Activated B cell treated with CpG ODN at 0.5 μM for 24 hours (primary cell): ENCODE measurements around the gene SCYGR3. TPM values are rescaled to one million over a fixed set of nuclear protein-coding genes. Genes with fewer than 3 reads are reported as not detected.
"Not testable (repeated sequence)": the region's sequence is repeated elsewhere in the genome, so short reads cannot be mapped to it uniquely, and the experiment has no call there.

Experiments
- ATAC-seq: fragments of 200-7000 bp; cut with Tn5 transposase; one replicate; pipeline ENCODE4 v1.10.0; 2021; ENCODE audit warnings: low read depth, mild to moderate bottlenecking, moderate library complexity
- CTCF ChIA-PET: fragments of 350-600 bp; sonication (Branson Sonifier 250); formaldehyde crosslinking; loops from one replicate; lab custom pipeline; 2021; ENCODE audit warnings: antibody characterized with exemption; lab: Charles Lee
- POLR2A ChIA-PET: fragments of 350-600 bp; sonication (Branson Sonifier 250); formaldehyde crosslinking; loops from one replicate; lab custom pipeline; 2021; ENCODE audit warnings: antibody characterized with exemption; lab: Charles Lee
- DNase-seq: peaks from one replicate; pipeline ENCODE4 v3.0.0; 2022
- H3K27ac Mint-ChIP-seq: one replicate; pipeline ENCODE4 v1.8.0; 2020; ENCODE audit warnings: mixed read lengths
- H3K27me3 Mint-ChIP-seq: one replicate; pipeline ENCODE4 v1.8.0; 2021; ENCODE audit warnings: mixed read lengths
- H3K36me3 Mint-ChIP-seq: one replicate; pipeline ENCODE4 v1.8.0; 2021; ENCODE audit warnings: low read depth, mixed read lengths
- H3K4me1 Mint-ChIP-seq: one replicate; pipeline ENCODE4 v1.8.0; 2021; ENCODE audit warnings: mixed read lengths
- H3K4me3 Mint-ChIP-seq: one replicate; pipeline ENCODE4 v1.8.0; 2020; ENCODE audit warnings: mild to moderate bottlenecking, mixed read lengths
- H3K9me3 Mint-ChIP-seq: one replicate; pipeline ENCODE4 v1.8.0; 2020; ENCODE audit warnings: mixed read lengths
- CTCF ChIP-seq: fragments of 200-600 bp; IDR thresholded peaks from one replicate; pipeline ENCODE4 v1.8.0; 2022; ENCODE audit warnings: antibody characterized with exemption, mild to moderate bottlenecking
- intact Hi-C: fragments of 100-400 bp; cut with micrococcal nuclease; formaldehyde crosslinking; loops from one replicate; pipeline ENCODE4 v1.15.1; 2024
- total RNA-seq: library from RNA; stranded (reverse); gene quantifications from 2 replicates; pipeline ENCODE4 v1.2.3, GENCODE V29; 2022

SCYGR3 gene
- total RNA-seq, 1 donor from 2014 or later = not detected

- no peak overlapping the region for H3K4me3 Mint-ChIP-seq
- no peak overlapping the region for H3K27ac Mint-ChIP-seq
- ATAC-seq (no peak), DNase-seq (no peak)
- H3K9me3 Mint-ChIP-seq = no peaks in the 10 kb centered on the region
- no peaks in the 10 kb centered on the region for H3K36me3 Mint-ChIP-seq
- H3K4me1 Mint-ChIP-seq = peaks cover 15% of the 10 kb centered on the region
- no peak for TF ChIP-seq CTCF
- H3K27me3 Mint-ChIP-seq = peaks cover 4% of the 10 kb centered on the region
- intact Hi-C loops = no loop called here
- CTCF ChIA-PET = no interaction called here
- POLR2A ChIA-PET = no interaction called here
Observed at GRCh38 chr2:227610123-227610522, 4.5 kb downstream of the SCYGR3 start.

- DNase-seq = no peak
- H3K4me3 Mint-ChIP-seq = peak overlapping the region; percentile 19
- CTCF ChIA-PET = no interaction called here
Observed at GRCh38 chr2:227608561-227609338, 5.9 kb downstream of the SCYGR3 start.

GRCh38 chr2:227607941-227608340, 6.7 kb downstream of the SCYGR3 start:
- no peak for TF ChIP-seq CTCF
- intact Hi-C loops = no loop called here
- no peaks in the 10 kb centered on the region for H3K36me3 Mint-ChIP-seq
- ChIA-PET CTCF (no interaction called here), POLR2A (no interaction called here)
- no peak overlapping the region for H3K27ac Mint-ChIP-seq
- H3K4me1 Mint-ChIP-seq = peaks cover 15% of the 10 kb centered on the region
- no peaks in the 10 kb centered on the region for H3K9me3 Mint-ChIP-seq
- ATAC-seq (no peak), DNase-seq (no peak)
- no peak overlapping the region for H3K4me3 Mint-ChIP-seq
- peaks cover 5% of the 10 kb centered on the region for H3K27me3 Mint-ChIP-seq

More at GRCh38 chr2:227608561-227609338, 5.9 kb downstream of the SCYGR3 start:
- POLR2A ChIA-PET = no interaction called here
- H3K9me3 Mint-ChIP-seq = no peaks in the 10 kb centered on the region
- ATAC-seq = peak; percentile 54
- no peaks in the 10 kb centered on the region for H3K36me3 Mint-ChIP-seq
- H3K4me1 Mint-ChIP-seq = peaks cover 15% of the 10 kb centered on the region
- intact Hi-C loops = no loop called here
- H3K27ac Mint-ChIP-seq = no peak overlapping the region
- TF ChIP-seq CTCF = no peak
- H3K27me3 Mint-ChIP-seq = peaks cover 5% of the 10 kb centered on the region

DNA sequence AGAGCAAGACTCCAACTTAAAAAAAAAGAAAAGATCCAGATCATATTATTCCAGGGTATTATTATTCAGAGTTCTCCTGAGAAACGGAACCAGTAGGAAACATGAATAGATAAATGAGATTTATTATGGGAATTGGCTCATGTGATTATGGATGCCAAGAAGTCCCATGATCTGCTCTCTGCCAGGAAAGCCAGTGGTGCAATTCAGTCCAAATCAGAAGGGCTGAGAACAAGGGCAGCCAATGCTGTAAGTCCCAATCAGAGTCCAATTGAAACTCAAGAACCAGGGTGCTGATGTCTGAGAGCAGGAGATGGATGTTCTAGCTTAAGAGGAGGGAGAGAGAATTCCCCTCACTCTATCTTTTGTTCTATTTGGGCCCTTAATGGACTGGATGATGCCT, 8.2 kb downstream of the SCYGR3 start:
- ATAC-seq = no peak
- Mint-ChIP-seq H3K4me3 (no peak overlapping the region), H3K27ac (no peak overlapping the region), H3K36me3 (no peaks in the 10 kb centered on the region), H3K4me1 (peaks cover 15% of the 10 kb centered on the region), H3K27me3 (peaks cover 13% of the 10 kb centered on the region), H3K9me3 (no peaks in the 10 kb centered on the region)
- ChIA-PET POLR2A (no interaction called here), CTCF (no interaction called here)
- no peak for DNase-seq
- intact Hi-C loops = no loop called here
- TF ChIP-seq CTCF = no peak

DNA sequence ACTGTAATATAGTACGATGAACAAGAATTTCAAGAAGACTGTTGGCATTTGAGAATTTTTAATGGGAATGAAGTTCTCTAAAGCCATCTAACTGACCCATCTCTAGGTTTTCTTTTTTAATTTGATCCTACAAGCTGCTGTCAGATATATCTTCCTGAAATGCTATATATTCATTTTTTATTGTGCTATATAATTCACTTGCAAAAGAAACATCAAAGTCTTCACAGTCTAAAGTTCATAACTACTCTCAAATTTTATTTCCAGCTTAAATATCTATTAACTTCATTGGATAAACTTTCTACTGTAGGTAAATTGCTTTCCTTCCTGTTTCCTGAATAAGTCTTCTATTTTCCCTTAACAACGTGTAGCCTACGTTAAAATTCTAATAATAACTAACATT, 12.3 kb downstream of the SCYGR3 start:
- ChIA-PET CTCF (no interaction called here), POLR2A (no interaction called here)
- H3K27ac Mint-ChIP-seq = no peak overlapping the region
- ATAC-seq (no peak), DNase-seq (no peak)
- H3K4me1 Mint-ChIP-seq = no peaks in the 10 kb centered on the region
- H3K27me3 Mint-ChIP-seq = peaks cover 19% of the 10 kb centered on the region
- no peak for TF ChIP-seq CTCF
- H3K4me3 Mint-ChIP-seq = no peak overlapping the region
- intact Hi-C loops = no loop called here
- no peaks in the 10 kb centered on the region for H3K9me3 Mint-ChIP-seq
- H3K36me3 Mint-ChIP-seq = no peaks in the 10 kb centered on the region

DNA sequence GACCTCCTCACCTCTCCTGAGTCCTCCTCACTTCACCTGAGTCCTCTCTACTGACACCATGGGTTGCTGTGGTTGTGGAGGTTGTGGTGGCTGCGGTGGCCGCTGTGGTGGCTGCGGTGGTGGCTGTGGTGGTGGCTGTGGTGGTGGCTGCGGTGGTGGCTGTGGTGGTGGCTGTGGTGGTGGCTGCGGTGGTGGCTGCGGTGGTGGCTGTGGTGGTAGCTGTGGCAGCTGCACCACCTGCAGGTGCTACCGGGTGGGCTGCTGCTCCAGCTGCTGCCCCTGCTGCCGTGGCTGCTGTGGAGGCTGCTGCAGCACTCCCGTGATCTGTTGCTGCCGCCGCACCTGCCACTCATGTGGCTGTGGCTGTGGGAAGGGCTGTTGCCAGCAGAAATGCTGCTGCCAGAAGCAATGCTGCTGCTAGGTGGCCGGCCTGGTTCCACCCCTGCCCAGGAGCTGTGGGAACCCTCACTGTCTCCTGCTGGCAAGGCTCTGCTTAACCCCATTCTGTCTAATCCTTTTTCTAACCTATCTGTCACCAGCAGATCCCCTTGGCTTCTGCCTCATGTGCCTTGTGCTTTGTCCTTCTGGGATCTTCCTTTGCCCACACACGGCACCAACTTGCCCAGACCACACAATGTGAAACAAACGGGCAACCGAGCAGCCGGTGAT, 15.7 kb downstream of the SCYGR3 start, which contains the start of gene SCYGR2:
Gene SCYGR2, plus strand, starts transcription at position 59 of the 669 bp plus-strand sequence. Its CDS starts 0 bp downstream, at position 59.
- ATAC-seq, intact Hi-C loops, H3K4me3 Mint-ChIP-seq, POLR2A ChIA-PET, H3K36me3 Mint-ChIP-seq, H3K9me3 Mint-ChIP-seq, H3K4me1 Mint-ChIP-seq, DNase-seq, H3K27ac Mint-ChIP-seq: not testable (repeated sequence)
- CTCF ChIA-PET = interaction anchor here (0.9 kb wide), 1 partner anchor 142 kb away, joined by 4 read pairs; no protein-coding TSS in a partner anchor
- H3K27me3 Mint-ChIP-seq = peaks cover 34% of the 10 kb centered on the region
